GM21576 (cell line): Measurements from ENCODE around the gene TIE1.

Source experiments
- ATAC-seq: cut with Tn5 transposase; IDR thresholded peaks from one replicate; pipeline ENCODE4 v1.9.1; 2021; ENCODE audit warnings: mild to moderate bottlenecking, moderate library complexity; ENCODE audit not compliant: unreplicated experiment

Gene TIE1

DNA sequence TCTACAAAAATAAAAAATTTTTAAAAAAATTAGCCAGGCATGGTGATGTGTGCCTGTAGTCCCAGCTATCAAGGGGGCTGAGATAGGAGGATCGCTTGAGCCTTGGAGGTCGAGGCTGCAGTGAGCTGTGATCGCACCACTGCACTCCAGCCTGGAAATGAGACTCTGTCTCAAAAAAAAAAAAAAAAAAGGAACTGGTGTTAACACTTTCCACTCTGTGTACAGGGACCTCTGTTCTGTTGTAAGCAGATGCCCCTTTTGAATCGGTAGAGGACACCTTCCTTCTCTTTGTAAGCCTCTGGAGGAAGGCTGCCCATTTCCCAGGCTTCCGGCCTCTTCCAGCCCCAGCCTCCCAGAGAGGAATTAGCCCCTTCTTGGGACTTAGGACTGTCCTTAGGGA, 8.1 kb upstream of the TIE1 start:
- no peak for ATAC-seq

GRCh38 chr1:43293176-43293575, 7.6 kb upstream of the TIE1 start:
- ATAC-seq: no peak

DNA sequence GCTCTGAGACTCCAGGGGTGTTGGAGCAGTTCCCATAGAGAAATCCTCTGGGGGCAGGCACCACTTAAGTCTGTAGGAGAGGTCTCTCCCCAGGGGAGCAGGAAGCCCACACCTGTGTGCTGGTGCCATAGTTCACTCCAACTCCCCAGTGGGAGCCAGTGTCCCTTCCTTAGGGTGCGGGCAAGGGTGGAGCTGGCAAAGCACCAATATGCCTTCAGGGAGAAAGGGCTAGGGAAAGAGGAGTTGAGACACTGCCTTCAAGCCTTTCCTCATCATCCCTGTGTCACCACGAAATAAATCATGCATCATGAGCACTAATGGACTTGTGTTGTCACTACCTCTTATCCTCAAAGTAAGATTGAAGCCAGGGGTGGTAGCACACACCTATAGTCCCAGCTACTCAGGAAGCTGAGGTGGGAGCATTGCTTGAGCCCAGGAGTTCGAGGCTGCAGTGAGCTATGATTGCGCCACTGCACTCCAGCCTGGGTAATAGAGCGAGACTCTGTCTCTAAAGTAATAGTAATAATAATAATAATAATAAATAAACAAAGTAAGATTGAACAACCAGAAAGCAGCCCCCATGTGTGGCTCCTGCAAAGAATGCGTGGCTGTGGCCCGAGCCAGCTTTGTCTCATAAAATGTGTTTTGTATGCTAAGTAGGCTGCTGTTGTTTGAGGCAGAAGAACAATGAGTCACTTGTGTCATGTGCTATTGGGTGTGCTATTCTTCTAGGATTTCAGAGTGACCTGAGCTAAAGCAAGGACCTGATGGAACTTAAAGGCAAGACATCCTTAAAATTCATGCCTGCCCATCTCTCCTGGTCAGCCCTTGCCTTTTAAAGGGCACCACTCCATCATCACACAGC, 6.7 kb upstream of the TIE1 start:
- ATAC-seq: no peak

- ATAC-seq: no peak
Observed at GRCh38 chr1:43294761-43295160, 6.0 kb upstream of the TIE1 start.

- no peak for ATAC-seq
Observed at GRCh38 chr1:43296207-43296606, 4.6 kb upstream of the TIE1 start.

GRCh38 chr1:43298055-43298454, 2.7 kb upstream of the TIE1 start:
- ATAC-seq: no peak

- no peak for ATAC-seq
Observed at GRCh38 chr1:43299101-43299500, 1.7 kb upstream of the TIE1 start.

DNA sequence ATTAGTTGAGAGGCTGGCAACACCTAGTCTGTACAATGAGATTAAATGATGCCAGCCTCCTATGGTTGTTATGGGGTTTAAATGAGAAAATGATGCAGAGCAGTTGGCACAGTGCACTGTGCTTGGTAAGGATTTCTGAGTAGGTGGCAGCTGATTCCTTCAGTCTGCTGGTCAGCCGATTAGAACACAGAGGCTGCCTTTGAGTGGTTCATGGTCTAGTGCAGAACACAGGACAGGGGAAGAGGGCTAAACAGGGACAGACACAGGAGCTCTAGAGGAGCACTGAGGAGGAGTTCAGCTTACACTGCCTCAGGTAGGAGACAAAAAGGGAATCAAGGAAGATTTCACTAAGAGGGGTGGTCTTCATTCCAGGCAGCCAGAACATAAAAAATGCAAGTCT, 1.4 kb downstream of the TIE1 start:
- ATAC-seq: no peak

- no peak for ATAC-seq
Observed at GRCh38 chr1:43302721-43303470, 2.1 kb downstream of the TIE1 start.

- no peak for ATAC-seq
Observed at GRCh38 chr1:43303471-43304313, 2.9 kb downstream of the TIE1 start.

DNA sequence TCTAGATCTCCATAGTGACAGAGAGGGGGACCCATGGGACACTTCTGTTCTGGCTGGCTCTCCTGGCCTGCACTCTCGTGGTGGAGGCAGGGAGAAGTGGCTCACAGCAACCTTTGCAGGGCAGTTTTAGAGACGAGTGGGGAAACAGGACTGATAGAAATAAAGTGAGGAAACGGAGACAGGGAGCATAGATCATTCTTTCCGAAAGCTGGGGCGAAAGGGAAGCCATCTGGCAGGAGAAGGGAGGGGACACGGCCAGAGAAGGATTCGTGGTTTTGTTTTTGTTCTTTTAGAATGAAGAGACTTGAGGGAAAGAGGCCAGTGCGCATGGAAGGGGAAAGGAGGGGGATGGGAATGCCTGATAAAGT, 3.5 kb downstream of the TIE1 start:
- no peak for ATAC-seq

DNA sequence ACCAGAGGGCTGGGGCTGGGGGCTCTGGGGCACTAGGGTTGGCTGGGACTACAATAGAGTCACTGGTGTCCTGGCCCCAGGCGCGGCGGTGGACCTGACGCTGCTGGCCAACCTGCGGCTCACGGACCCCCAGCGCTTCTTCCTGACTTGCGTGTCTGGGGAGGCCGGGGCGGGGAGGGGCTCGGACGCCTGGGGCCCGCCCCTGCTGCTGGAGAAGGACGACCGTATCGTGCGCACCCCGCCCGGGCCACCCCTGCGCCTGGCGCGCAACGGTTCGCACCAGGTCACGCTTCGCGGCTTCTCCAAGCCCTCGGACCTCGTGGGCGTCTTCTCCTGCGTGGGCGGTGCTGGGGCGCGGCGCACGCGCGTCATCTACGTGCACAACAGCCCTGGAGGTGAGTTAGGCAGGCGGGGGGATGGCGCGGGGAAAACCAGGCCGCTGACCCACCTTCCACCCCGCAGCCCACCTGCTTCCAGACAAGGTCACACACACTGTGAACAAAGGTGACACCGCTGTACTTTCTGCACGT, 4.1 kb downstream of the TIE1 start:
- ATAC-seq: no peak

DNA sequence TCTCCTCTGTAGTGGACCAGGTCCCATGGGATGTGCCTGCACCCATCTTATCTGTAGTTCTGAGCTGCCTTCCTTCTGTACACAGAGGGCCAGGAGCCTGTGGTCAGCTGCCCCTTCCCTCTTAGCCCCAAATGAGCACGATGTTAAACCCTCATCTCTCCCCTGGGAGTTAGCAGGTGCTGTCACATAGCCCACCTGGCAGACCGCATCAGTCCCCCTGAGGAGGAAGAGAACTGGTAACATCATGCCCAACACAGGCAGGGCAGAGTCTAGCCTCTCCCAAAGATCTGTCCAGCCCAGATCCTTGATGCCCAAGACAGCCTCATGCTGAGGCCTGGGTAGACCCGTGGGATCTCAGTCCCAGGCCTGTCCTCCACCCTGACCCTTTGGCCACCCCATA, 4.7 kb downstream of the TIE1 start:
- ATAC-seq: no peak

GRCh38 chr1:43305926-43306687, 5.3 kb downstream of the TIE1 start:
- no peak for ATAC-seq

- ATAC-seq: no peak
Observed at GRCh38 chr1:43306688-43307457, 6.1 kb downstream of the TIE1 start.

GRCh38 chr1:43307458-43308158, 6.8 kb downstream of the TIE1 start:
- no peak for ATAC-seq

GRCh38 chr1:43308635-43309404, 8.0 kb downstream of the TIE1 start:
- ATAC-seq: no peak

DNA sequence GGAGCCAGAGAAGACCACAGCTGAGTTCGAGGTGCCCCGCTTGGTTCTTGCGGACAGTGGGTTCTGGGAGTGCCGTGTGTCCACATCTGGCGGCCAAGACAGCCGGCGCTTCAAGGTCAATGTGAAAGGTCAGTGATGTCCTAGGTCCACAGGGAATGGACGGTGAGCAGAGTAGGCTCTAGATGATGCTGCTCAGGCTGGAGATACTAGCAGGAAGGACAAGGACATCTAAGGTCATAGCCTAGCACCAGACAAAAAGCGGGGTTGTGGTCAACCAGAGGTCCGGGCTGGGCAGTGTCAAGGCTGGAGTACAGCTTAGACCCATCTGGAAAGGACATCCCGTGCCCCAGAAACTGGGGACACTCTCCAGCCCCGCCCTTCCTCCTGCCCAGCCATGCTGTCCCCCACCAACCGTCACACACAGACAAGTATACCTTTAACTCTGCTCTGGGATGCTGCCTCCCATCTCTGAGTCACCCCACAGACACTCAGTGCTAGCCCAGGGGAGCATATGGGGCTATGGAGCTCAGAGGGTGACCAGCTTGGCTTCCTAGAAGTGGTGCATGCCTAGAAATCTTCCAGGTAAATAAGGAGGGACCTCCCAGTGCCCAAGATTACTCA, 8.7 kb downstream of the TIE1 start:
- ATAC-seq: no peak
